DOHH2 (cell line): ENCODE data around the gene SMOC2.

Source experiments
- H3F3A ChIP-seq: fragments of 200-600 bp; sonication (generic), shearing (Covaris generic); 2 replicates; pipeline ENCODE4 v1.6.0; 2016; ENCODE audit warnings: antibody characterized with exemption, mild to moderate bottlenecking; ENCODE audit not compliant: control insufficient read depth, insufficient read depth
- H3K27ac ChIP-seq: fragments of 200-600 bp; sonication (generic); 2 replicates; pipeline ENCODE4 v1.5.1; 2014; ENCODE audit warnings: low read depth, mild to moderate bottlenecking, low read length, moderate library complexity
- H3K27me3 ChIP-seq: fragments of 200-600 bp; sonication (generic); 2 replicates; pipeline ENCODE4 v1.6.1; 2014; ENCODE audit warnings: mild to moderate bottlenecking, low read length, mixed read lengths; ENCODE audit not compliant: control insufficient read depth
- H3K36me3 ChIP-seq: fragments of 200-600 bp; sonication (generic); 2 replicates; pipeline ENCODE4 v1.6.1; 2014; ENCODE audit warnings: mild to moderate bottlenecking, low read length, moderate library complexity, mixed read lengths; ENCODE audit not compliant: control insufficient read depth
- H3K4me1 ChIP-seq: fragments of 200-600 bp; sonication (generic); 2 replicates; pipeline ENCODE4 v1.6.1; 2014; ENCODE audit warnings: mild to moderate bottlenecking, low read length, mixed read lengths; ENCODE audit not compliant: control insufficient read depth
- H3K4me2 ChIP-seq: fragments of 200-600 bp; sonication (generic); 2 replicates; pipeline ENCODE4 v1.6.0; 2014; ENCODE audit warnings: mild to moderate bottlenecking, low read length, moderate library complexity
- H3K4me3 ChIP-seq: fragments of 200-600 bp; sonication (generic); 2 replicates; pipeline ENCODE4 v1.5.1; 2014; ENCODE audit warnings: mild to moderate bottlenecking, low read length, mixed read lengths
- H3K79me2 ChIP-seq: fragments of 200-600 bp; sonication (generic); 2 replicates; pipeline ENCODE4 v1.6.1; 2014; ENCODE audit warnings: mild to moderate bottlenecking, low read length, mixed read lengths; ENCODE audit not compliant: control insufficient read depth
- H3K9me2 ChIP-seq: fragments of 200-600 bp; sonication (generic); replicated peaks from 2 replicates; pipeline ENCODE4 v1.6.1; 2014; ENCODE audit warnings: mild to moderate bottlenecking, low read length, mixed read lengths; ENCODE audit not compliant: control insufficient read depth
- H3K9me3 ChIP-seq: fragments of 200-600 bp; sonication (generic); 2 replicates; pipeline ENCODE4 v1.6.1; 2014; ENCODE audit warnings: antibody characterized with exemption, low read length, mixed read lengths; ENCODE audit not compliant: control insufficient read depth, insufficient read depth
- H4K20me1 ChIP-seq: fragments of 200-600 bp; sonication (generic); 2 replicates; pipeline ENCODE4 v1.6.0; 2014; ENCODE audit warnings: low read depth, mild to moderate bottlenecking, antibody characterized with exemption, low read length, moderate library complexity; ENCODE audit not compliant: control insufficient read depth, insufficient read depth
- EZH2phosphoT487 ChIP-seq: fragments of 200-600 bp; sonication (generic); IDR thresholded peaks from 2 replicates; pipeline ENCODE4 v1.6.1; 2017; ENCODE audit warnings: borderline replicate concordance, mild to moderate bottlenecking, antibody characterized with exemption, low read length, moderate library complexity, mixed read lengths
- TF ChIP-seq, protein P1 (sequence below): fragments of 200-600 bp; sonication (generic); IDR thresholded peaks from one replicate; pipeline ENCODE4 v1.5.1; 2014; ENCODE audit warnings: antibody characterized with exemption, mild to moderate bottlenecking, low read depth, low read length; ENCODE audit not compliant: poor library complexity, severe bottlenecking

Gene SMOC2

GRCh38 chr6:168681748-168682147 lies 240.8 kb downstream of the SMOC2 start:
- Histone ChIP-seq H3K27ac (no peak overlapping the region), H3K4me2 (no peak overlapping the region), H3K9me2 (no peaks in the 10 kb centered on the region), H3K79me2 (no peaks in the 10 kb centered on the region), H4K20me1 (no peaks in the 10 kb centered on the region), H3K4me3 (no peak overlapping the region), H3K4me1 (no peaks in the 10 kb centered on the region), H3K27me3 (no peaks in the 10 kb centered on the region), H3F3A (no peaks in the 10 kb centered on the region), H3K9me3 (no peaks in the 10 kb centered on the region), H3K36me3 (no peaks in the 10 kb centered on the region)
- no peak for TF ChIP-seq EZH2phosphoT487
- TF ChIP-seq, protein P1, sequence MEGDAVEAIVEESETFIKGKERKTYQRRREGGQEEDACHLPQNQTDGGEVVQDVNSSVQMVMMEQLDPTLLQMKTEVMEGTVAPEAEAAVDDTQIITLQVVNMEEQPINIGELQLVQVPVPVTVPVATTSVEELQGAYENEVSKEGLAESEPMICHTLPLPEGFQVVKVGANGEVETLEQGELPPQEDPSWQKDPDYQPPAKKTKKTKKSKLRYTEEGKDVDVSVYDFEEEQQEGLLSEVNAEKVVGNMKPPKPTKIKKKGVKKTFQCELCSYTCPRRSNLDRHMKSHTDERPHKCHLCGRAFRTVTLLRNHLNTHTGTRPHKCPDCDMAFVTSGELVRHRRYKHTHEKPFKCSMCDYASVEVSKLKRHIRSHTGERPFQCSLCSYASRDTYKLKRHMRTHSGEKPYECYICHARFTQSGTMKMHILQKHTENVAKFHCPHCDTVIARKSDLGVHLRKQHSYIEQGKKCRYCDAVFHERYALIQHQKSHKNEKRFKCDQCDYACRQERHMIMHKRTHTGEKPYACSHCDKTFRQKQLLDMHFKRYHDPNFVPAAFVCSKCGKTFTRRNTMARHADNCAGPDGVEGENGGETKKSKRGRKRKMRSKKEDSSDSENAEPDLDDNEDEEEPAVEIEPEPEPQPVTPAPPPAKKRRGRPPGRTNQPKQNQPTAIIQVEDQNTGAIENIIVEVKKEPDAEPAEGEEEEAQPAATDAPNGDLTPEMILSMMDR: no peak

- Histone ChIP-seq H3K27me3 (no peaks in the 10 kb centered on the region), H3K9me2 (no peaks in the 10 kb centered on the region), H4K20me1 (no peaks in the 10 kb centered on the region), H3K4me1 (no peaks in the 10 kb centered on the region), H3K79me2 (no peaks in the 10 kb centered on the region), H3K9me3 (no peaks in the 10 kb centered on the region), H3K27ac (no peak overlapping the region), H3K36me3 (no peaks in the 10 kb centered on the region), H3F3A (no peaks in the 10 kb centered on the region), H3K4me3 (no peak overlapping the region), H3K4me2 (no peak overlapping the region)
- TF ChIP-seq, protein P1: no peak
- no peak for TF ChIP-seq EZH2phosphoT487
Observed at GRCh38 chr6:168683621-168684020, 242.6 kb downstream of the SMOC2 start.

DNA sequence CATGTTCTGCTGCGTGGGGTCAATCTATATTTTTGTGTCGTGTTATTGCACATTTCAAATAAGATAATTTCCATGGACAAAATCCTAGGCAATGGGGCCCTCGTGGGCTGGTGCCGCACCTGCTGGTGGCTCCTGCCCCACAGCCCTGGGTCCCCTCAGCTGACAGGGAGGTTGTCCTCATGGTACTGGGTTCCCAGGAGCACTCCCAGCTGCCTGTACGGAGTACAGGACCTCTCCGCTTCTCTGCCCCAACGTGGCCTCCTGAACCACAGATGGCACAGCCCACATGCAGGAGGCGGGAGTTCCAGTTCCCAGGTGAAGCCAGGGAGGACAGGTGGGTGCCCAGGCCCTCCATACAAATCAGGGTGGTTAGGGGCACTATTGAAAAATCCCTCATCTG lies 243.5 kb downstream of the SMOC2 start:
- Histone ChIP-seq H3K27me3 (no peaks in the 10 kb centered on the region), H3K36me3 (no peaks in the 10 kb centered on the region), H3K9me2 (no peaks in the 10 kb centered on the region), H3F3A (no peaks in the 10 kb centered on the region), H4K20me1 (no peaks in the 10 kb centered on the region), H3K79me2 (no peaks in the 10 kb centered on the region), H3K9me3 (no peaks in the 10 kb centered on the region), H3K27ac (no peak overlapping the region), H3K4me2 (no peak overlapping the region), H3K4me3 (no peak overlapping the region), H3K4me1 (no peaks in the 10 kb centered on the region)
- TF ChIP-seq, protein P1: no peak
- TF ChIP-seq EZH2phosphoT487: no peak

GRCh38 chr6:168684906-168685305 lies 243.9 kb downstream of the SMOC2 start:
- no peak for TF ChIP-seq EZH2phosphoT487
- TF ChIP-seq, protein P1: no peak
- Histone ChIP-seq H3K9me2 (no peaks in the 10 kb centered on the region), H3K36me3 (no peaks in the 10 kb centered on the region), H3K27ac (no peak overlapping the region), H3F3A (no peaks in the 10 kb centered on the region), H4K20me1 (no peaks in the 10 kb centered on the region), H3K27me3 (no peaks in the 10 kb centered on the region), H3K4me1 (no peaks in the 10 kb centered on the region), H3K4me3 (no peak overlapping the region), H3K9me3 (no peaks in the 10 kb centered on the region), H3K4me2 (no peak overlapping the region), H3K79me2 (no peaks in the 10 kb centered on the region)
